Measurements from ENCODE around the gene SPDEF. TPM values are rescaled to one million over a fixed set of nuclear protein-coding genes. Genes with fewer than 3 reads are reported as not detected.

SPDEF gene
- total and polyA plus RNA-seq, 7 experiments from 2014 or later = 0.39 to 0.40 TPM; not detected in 5

DNA sequence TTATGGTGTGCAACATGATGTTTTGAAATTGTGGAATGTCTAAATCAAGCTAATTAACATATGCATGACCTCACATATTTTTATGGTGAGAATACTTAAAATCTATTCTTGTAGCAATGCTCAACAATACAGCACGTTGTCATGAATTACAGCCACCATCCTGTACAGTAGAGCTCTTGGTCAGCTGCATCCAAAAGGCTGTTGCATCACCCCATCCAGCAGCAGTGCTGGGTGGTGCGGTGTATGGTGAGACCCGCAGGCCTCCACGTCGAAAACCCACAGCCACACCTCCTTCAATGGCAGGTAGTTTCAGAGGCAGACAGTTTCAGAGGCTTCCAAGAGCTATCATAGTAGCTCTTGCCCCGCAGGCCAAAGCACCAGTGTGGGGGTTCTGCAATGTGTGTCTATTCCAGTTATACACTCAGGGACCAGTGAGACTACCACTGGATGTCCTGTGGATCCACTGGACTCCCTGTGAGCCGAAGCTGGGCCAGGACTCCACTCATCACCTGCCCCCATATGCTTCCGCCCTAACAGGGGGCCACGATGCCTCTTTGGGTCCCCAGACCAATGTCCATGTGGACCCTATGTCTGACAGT, 66.8 kb downstream of the SPDEF start:
- Histone ChIP-seq H3K4me3 (ENCODE audit: low read length) (no peak overlapping the region), H3K9me3 (ENCODE audit: control insufficient read depth in 2 of 3, low read length in 3 of 3) (no peaks in the 10 kb centered on the region), H3K27me3 (ENCODE audit: control insufficient read depth in 2 of 2, insufficient read depth in 2 of 2, low read length in 2 of 2) (no peaks in the 10 kb centered on the region), H3K36me3 (ENCODE audit: control insufficient read depth in 2 of 3, insufficient read depth in 3 of 3, low read length in 3 of 3) (no peaks in the 10 kb centered on the region), H3K4me1 (ENCODE audit: control insufficient read depth in 2 of 2, insufficient read depth in 2 of 2, low read length in 2 of 2) (peaks cover 17 to 25% of the 10 kb centered on the region in 2 donors), H3K27ac (ENCODE audit: low read depth, low read length) (no peak overlapping the region)
- POLR2A ChIA-PET = no interaction called here
- peaks cover 16 to 31% (median 27%) of the 10 kb centered on the region in 7 donors for H3K4me1 Mint-ChIP-seq
- no peaks in the 10 kb centered on the region for H3K27me3 Mint-ChIP-seq
- H3K36me3 Mint-ChIP-seq = no peaks in the 10 kb centered on the region
- CTCF ChIA-PET = no interaction called here
- intact Hi-C loops (cut with micrococcal nuclease) = no loop called here
- no peak overlapping the region for H3K27ac Mint-ChIP-seq
- no peaks in the 10 kb centered on the region for H3K9me3 Mint-ChIP-seq
- no peak for ATAC-seq
- H3K4me3 Mint-ChIP-seq = no peak overlapping the region
- DNase-seq = no peak

Other genes starting within 250 kb of the SPDEF start
- gene NUDT3, start 163.7 kb downstream of the SPDEF start, total RNA-seq = 10 to 100 TPM; 16.2 to 29.7 (median 25.4) TPM
- 10 to 100 TPM; 10.4 to 11.5 TPM for gene NUDT3, start 163.7 kb downstream of the SPDEF start, polyA plus RNA-seq
- 1,000 to 10,000 TPM; 1,466 to 3,151 (median 2,905) TPM for gene RPS10, start 130.3 kb downstream of the SPDEF start, total RNA-seq
- 1,000 to 10,000 TPM; 1,999 to 2,306 TPM for gene RPS10, start 130.3 kb downstream of the SPDEF start, polyA plus RNA-seq
- gene PACSIN1, start 90.3 kb downstream of the SPDEF start, total RNA-seq = 1 to 10 TPM in 2 of 5 experiments, under 1 TPM in 3; 0.34 to 3.5 (median 0.57) TPM
- under 1 TPM in 1 of 2 donors, not detected in 1; 0.29 TPM for gene PACSIN1, start 90.3 kb downstream of the SPDEF start, polyA plus RNA-seq
- gene ILRUN, start 140.4 kb upstream of the SPDEF start, total RNA-seq = 10 to 100 TPM; 45.2 to 74.6 (median 53.7) TPM
- gene ILRUN, start 140.4 kb upstream of the SPDEF start, polyA plus RNA-seq = 1 to 10 TPM; 8.8 to 8.9 TPM
- gene SNRPC, start 201.2 kb upstream of the SPDEF start, total RNA-seq = 100 to 1,000 TPM in 1 of 5 experiments, 10 to 100 TPM in 4; 38.3 to 120 (median 44.4) TPM
- gene SNRPC, start 201.2 kb upstream of the SPDEF start, polyA plus RNA-seq = 100 to 1,000 TPM; 311 to 358 TPM
- gene BLTP3A, start 235.8 kb upstream of the SPDEF start, total RNA-seq = 10 to 100 TPM; 10.7 to 12.9 (median 11.9) TPM
- gene BLTP3A, start 235.8 kb upstream of the SPDEF start, polyA plus RNA-seq = 1 to 10 TPM in 1 of 2 donors, under 1 TPM in 1; 0.72 to 1.2 TPM

Data from naive thymus-derived CD4-positive, alpha-beta T cell (primary cell).